NCI-H1436 (cell line): Measurements from ENCODE around the gene BBS12.
"Not testable (repeated sequence)": the region's sequence is repeated elsewhere in the genome, so short reads cannot be mapped to it uniquely, and the experiment has no call there.

Source experiments
- DNase-seq: peaks from one replicate; lab custom pipeline; 2025; lab: John Stamatoyannopoulos, UW

BBS12 gene

GRCh38 chr4:122765692-122766352 lies 33.3 kb downstream of the BBS12 start:
- no peak for DNase-seq

- DNase-seq = no peak
These were observed 33.8 kb downstream of the BBS12 start for GRCh38 chr4:122766353-122766705.

- DNase-seq = no peak
These were observed 34.4 kb downstream of the BBS12 start for GRCh38 chr4:122766950-122767349.

GRCh38 chr4:122771724-122772123 lies 39.2 kb downstream of the BBS12 start:
- DNase-seq = no peak

- DNase-seq = no peak
These were observed 39.8 kb downstream of the BBS12 start for GRCh38 chr4:122772311-122772710.

GRCh38 chr4:122772986-122773385 lies 40.5 kb downstream of the BBS12 start:
- no peak for DNase-seq

- DNase-seq = no peak
These were observed 42.5 kb downstream of the BBS12 start for GRCh38 chr4:122775039-122775438.

GRCh38 chr4:122775987-122776836 lies 43.7 kb downstream of the BBS12 start:
- DNase-seq = no peak

- no peak for DNase-seq
These were observed 44.4 kb downstream of the BBS12 start for GRCh38 chr4:122776916-122777315.

GRCh38 chr4:122777846-122778673 lies 45.6 kb downstream of the BBS12 start:
- DNase-seq = no peak

GRCh38 chr4:122781486-122781885 lies 49.0 kb downstream of the BBS12 start:
- DNase-seq = no peak

GRCh38 chr4:122783301-122784215 lies 51.1 kb downstream of the BBS12 start:
- no peak for DNase-seq

- DNase-seq = no peak
These were observed 51.8 kb downstream of the BBS12 start for GRCh38 chr4:122784261-122784660.

- DNase-seq = no peak
These were observed 52.6 kb downstream of the BBS12 start for GRCh38 chr4:122785099-122785498.

- DNase-seq = not testable (repeated sequence)
These were observed 53.8 kb downstream of the BBS12 start for GRCh38 chr4:122786296-122786695.

- not testable (repeated sequence) for DNase-seq
These were observed 54.4 kb downstream of the BBS12 start for GRCh38 chr4:122786920-122787319.

GRCh38 chr4:122787940-122788339 lies 55.4 kb downstream of the BBS12 start:
- no peak for DNase-seq

- DNase-seq = no peak
These were observed 56.4 kb downstream of the BBS12 start for GRCh38 chr4:122788935-122789334.

- DNase-seq = no peak
These were observed 61.3 kb downstream of the BBS12 start for GRCh38 chr4:122793811-122794210.
